GM13976 (cell line): ENCODE data around the gene NRTN.

ENCODE experiments used
- DNase-seq: peaks from one replicate; pipeline ENCODE4 v3.0.0; 2012; ENCODE audit warnings: low spot score
- CTCF ChIP-seq: IDR thresholded peaks from 2 replicates; pipeline ENCODE4 v1.5.1; 2012; ENCODE audit warnings: borderline replicate concordance, mild to moderate bottlenecking; ENCODE audit not compliant: insufficient read depth; ENCODE audit errors: extremely low read depth, missing control alignments, control extremely low read depth
- in situ Hi-C: fragments of 300-500 bp; cut with MboI; formaldehyde crosslinking; loops from one replicate; pipeline ENCODE4 v1.12.0; 2022; ENCODE audit warnings: low sequenced_read_pairs, mixed read lengths, inconsistent platforms; ENCODE audit not compliant: unreplicated experiment

The NRTN gene

GRCh38 chr19:5822181-5822844, 17.4 kb downstream of the NRTN start:
- in situ Hi-C loops = no loop called here
- DNase-seq = no peak
- no peak for TF ChIP-seq CTCF

- in situ Hi-C loops = no loop called here
- TF ChIP-seq CTCF = no peak
- DNase-seq = no peak
Observed at GRCh38 chr19:5823579-5824281, 18.9 kb downstream of the NRTN start.

- in situ Hi-C loops = no loop called here
- TF ChIP-seq CTCF = no peak
- DNase-seq = no peak
Observed at GRCh38 chr19:5824751-5825150, 19.9 kb downstream of the NRTN start.

GRCh38 chr19:5825178-5825577, 20.3 kb downstream of the NRTN start:
- DNase-seq = no peak
- no peak for TF ChIP-seq CTCF
- in situ Hi-C loops = no loop called here

- DNase-seq = no peak
- in situ Hi-C loops = no loop called here
- TF ChIP-seq CTCF = no peak
Observed at GRCh38 chr19:5826531-5827341, 21.9 kb downstream of the NRTN start.

- in situ Hi-C loops = no loop called here
- no peak for TF ChIP-seq CTCF
- no peak for DNase-seq
Observed at GRCh38 chr19:5827342-5827890, 22.5 kb downstream of the NRTN start.
